K562 (cell line): ENCODE measurements around the gene TFEC. TPM values are rescaled to one million over a fixed set of nuclear protein-coding genes. Genes with fewer than 3 reads are reported as not detected.

ENCODE experiments used
- ATAC-seq: fragments of 200-7000 bp; cut with Tn5 transposase; 3 replicates; pipeline ENCODE4 v1.9.1; 2020; ENCODE audit warnings: moderate library complexity
- BruUV-seq: library from RNA; stranded (reverse); fragments of 400-500 nt; replicated peaks from 2 replicates; lab custom pipeline; 2021; lab: Mats Ljungman, UMichigan
- CTCF ChIA-PET: fragments of 300-600 bp; formaldehyde crosslinking; extraction: SDS; loops from one replicate; lab custom pipeline; 2021; ENCODE audit warnings: low intra/inter-chr PET ratio; lab: Yijun Ruan, JAX
- POLR2A ChIA-PET: fragments of 300-600, 350-650 bp; sonication (Branson Sonifier 250); formaldehyde crosslinking; extraction: SDS; loops from one replicate; lab custom pipeline; 2021; ENCODE audit warnings: antibody characterized with exemption, inconsistent platforms; lab: Yijun Ruan, JAX
- DNase-seq, 4 experiments: peaks; one replicate each; pipeline versions ENCODE4 v3.0.0 to v3.0.0-alpha.2; 2011 to 2018; ENCODE audit warnings: low spot score in 3 of 4, mixed read lengths in 3 of 4; ENCODE audit errors: extremely low read depth in 1 of 4
- FAIRE-seq: peaks from 2 replicates; lab custom pipeline; 2011; peaks lifted over from hg19 to GRCh38; lab: Jason Lieb, UNC
- H2AFZ ChIP-seq: 2 replicates; pipeline ENCODE4 v1.6.0; 2011; ENCODE audit warnings: low read depth, low read length, control low read depth, inconsistent platforms
- H3K27ac ChIP-seq: fragments of 200-600 bp; 3 replicates; pipeline ENCODE4 v1.8.0; 2011; ENCODE audit warnings: low read depth, mild to moderate bottlenecking, control low read depth, inconsistent platforms, low read length, moderate library complexity, mixed read lengths; ENCODE audit errors: extremely low read depth
- H3K27me3 ChIP-seq, 2 experiments: fragments of 300-600 bp in 1 of 2; 2 replicates in 1 of 2; 3 replicates in 1 of 2; pipeline versions ENCODE4 v1.6.0 to v1.8.0; 2011; ENCODE audit warnings: inconsistent platforms in 2 of 2, low read length in 2 of 2, mild to moderate bottlenecking in 1 of 2, mixed read lengths in 1 of 2, moderate library complexity in 1 of 2; ENCODE audit not compliant: control insufficient read depth in 2 of 2, insufficient read depth in 2 of 2
- H3K36me3 ChIP-seq: fragments of 300-600 bp; 3 replicates; pipeline ENCODE4 v1.8.0; 2011; ENCODE audit warnings: mild to moderate bottlenecking, low read length, inconsistent platforms; ENCODE audit not compliant: control insufficient read depth, insufficient read depth
- H3K4me1 ChIP-seq, 2 experiments: fragments of 200-600 bp in 1 of 2; replicated peaks in 1 of 2; 2 replicates in 1 of 2; 3 replicates in 1 of 2; pipeline versions ENCODE4 v1.5.1 to v1.8.0; 2011; ENCODE audit warnings: inconsistent platforms in 2 of 2, low read length in 2 of 2, mild to moderate bottlenecking in 1 of 2, mixed read lengths in 1 of 2, moderate library complexity in 1 of 2; ENCODE audit not compliant: control insufficient read depth in 2 of 2, insufficient read depth in 2 of 2
- H3K4me2 ChIP-seq: 2 replicates; pipeline ENCODE4 v1.6.1; 2011; ENCODE audit warnings: low read length, control low read depth, inconsistent platforms, mixed read lengths; ENCODE audit not compliant: insufficient read depth
- H3K4me3 ChIP-seq: fragments of 200-600 bp; sonication (generic), shearing (Covaris generic); 2 replicates; pipeline ENCODE4 v1.5.1; 2016; ENCODE audit warnings: control low read depth, inconsistent platforms
- H3K79me2 ChIP-seq: fragments of 200-600 bp; 3 replicates; pipeline ENCODE4 v1.8.0; 2011; ENCODE audit warnings: low read length, inconsistent platforms; ENCODE audit not compliant: control insufficient read depth, insufficient read depth
- H3K9ac ChIP-seq, 2 experiments: 2 replicates each; pipeline versions ENCODE4 v1.6.0 to v1.6.1; 2011; ENCODE audit warnings: low read depth in 2 of 2, low read length in 2 of 2, control low read depth in 1 of 2, inconsistent platforms in 1 of 2, mild to moderate bottlenecking in 1 of 2, mixed read lengths in 1 of 2; ENCODE audit not compliant: insufficient read depth in 1 of 2
- H3K9me1 ChIP-seq: one replicate; pipeline ENCODE4 v1.6.0; 2011; ENCODE audit warnings: inconsistent platforms, mild to moderate bottlenecking, low read length, moderate library complexity; ENCODE audit not compliant: control insufficient read depth, insufficient read depth
- H3K9me3 ChIP-seq: replicated peaks from 2 replicates; pipeline ENCODE4 v1.5.1; 2011; ENCODE audit warnings: low read depth, low read length, inconsistent platforms; ENCODE audit not compliant: control insufficient read depth, insufficient read depth
- H4K20me1 ChIP-seq: replicated peaks from 2 replicates; pipeline ENCODE4 v1.6.1; 2011; ENCODE audit warnings: low read length, inconsistent platforms, mixed read lengths; ENCODE audit not compliant: control insufficient read depth, insufficient read depth
- CHD2 ChIP-seq: IDR thresholded peaks from 2 replicates; pipeline ENCODE4 v1.6.1; 2011; ENCODE audit warnings: low read depth, low read length
- CREM ChIP-seq: IDR thresholded peaks from 2 replicates; pipeline ENCODE4 v1.6.1; 2014; ENCODE audit warnings: antibody characterized with exemption, low read depth
- FOXA3 ChIP-seq, 2 experiments: fragments of 450-650 bp in 1 of 2; sonication (generic) in 1 of 2; formaldehyde crosslinking; IDR thresholded peaks in 1 of 2; conservative IDR thresholded peaks in 1 of 2; 2 replicates each; pipeline versions ENCODE4 v1.4.0 to v1.8.0; 2020 to 2022; ENCODE audit warnings: mild to moderate bottlenecking in 2 of 2, missing genetic modification reagents in 1 of 2
- MBD2 ChIP-seq: sonication (generic); IDR thresholded peaks from 2 replicates; pipeline ENCODE4 v1.6.1; 2016; ENCODE audit warnings: low read depth, borderline replicate concordance
- NCOA1 ChIP-seq: fragments of 450-650 bp; IDR thresholded peaks from 2 replicates; pipeline ENCODE4 v1.6.1; 2016; ENCODE audit warnings: low read depth
- POLR3G ChIP-seq: IDR thresholded peaks from 2 replicates; pipeline ENCODE4 v1.6.1; 2011; ENCODE audit not compliant: insufficient read length, insufficient replicate concordance; ENCODE audit errors: extremely low read depth
- RUNX1 ChIP-seq: sonication (generic); IDR thresholded peaks from 2 replicates; pipeline ENCODE4 v1.6.1; 2016; ENCODE audit warnings: antibody characterized with exemption, low read depth
- TEAD1 ChIP-seq, 2 experiments: fragments of 450-650 bp in 1 of 2; sonication (generic) in 1 of 2; formaldehyde crosslinking; IDR thresholded peaks; 2 replicates each; pipeline versions ENCODE4 v1.4.0 to v1.8.0; 2020 to 2022; ENCODE audit warnings: mild to moderate bottlenecking in 2 of 2, missing genetic modification reagents in 1 of 2
- TFAM ChIP-seq: fragments of 250-450 bp; sonication (Bioruptor Pico); conservative IDR thresholded peaks from 2 replicates; pipeline ENCODE4 v1.5.0; 2021; ENCODE audit warnings: mild to moderate bottlenecking, moderate library complexity
- TSC22D4 ChIP-seq: fragments of 450-650 bp; IDR thresholded peaks from 2 replicates; pipeline ENCODE4 v1.6.1; 2016; ENCODE audit warnings: missing genetic modification characterization, missing biosample characterization, control low read depth
- WGBS: fragments of 100-300 bp; shearing (Covaris generic); methylation state at CpG from one replicate; pipeline ENCODE4 v1.1.6; 2016; ENCODE audit warnings: low coverage, mixed read lengths; ENCODE audit not compliant: insufficient coverage; ENCODE audit errors: missing lambda C conversion rate; 5-methylcytosine and 5-hydroxymethylcytosine counted together
- in situ Hi-C: fragments of 300-500 bp; cut with MboI; formaldehyde crosslinking; loops from 4 replicates; pipeline ENCODE4 v1.15.0; 2018; ENCODE audit warnings: inconsistent platforms, mixed read lengths
- intact Hi-C: fragments of 100-400 bp; cut with micrococcal nuclease; formaldehyde crosslinking; loops from 2 replicates; pipeline ENCODE4 v1.14.2; 2022
- polyA plus RNA-seq, 8 experiments: library from polyadenylated mRNA; depleted of rRNA in 4 of 8; stranded (reverse) in 5 of 8; unstranded in 3 of 8; fragments of >200 nt; fragmentation: Nextera tagmentation in 2 of 8; fragmentation: Illumina TruSeq in 1 of 8; extraction: Ambion mirVana in 2 of 8; extraction: Trizol in 1 of 8; gene quantifications; 2 replicates each; pipeline versions ENCODE4 v1.2.1 to v1.2.3, GENCODE V29; 2011 to 2014; ENCODE audit warnings: inconsistent platforms in 1 of 8, missing spikeins in 1 of 8
- total RNA-seq, 7 experiments: library from RNA; depleted of rRNA in 6 of 7; stranded (reverse); fragments of >200 nt in 6 of 7; fragmentation: Illumina TruSeq in 2 of 7; extraction: Trizol in 2 of 7; gene quantifications; 2 replicates each; pipeline versions ENCODE4 v1.2.1 to v1.2.3, GENCODE V29; 2011 to 2021; ENCODE audit warnings: low replicate concordance in 1 of 7
- TF ChIP-seq, protein P1 (sequence below): fragments of 250-450 bp; sonication (Bioruptor Pico); IDR thresholded peaks from 2 replicates; pipeline ENCODE4 v1.5.0; 2020; ENCODE audit warnings: mild to moderate bottlenecking, borderline replicate concordance

The TFEC gene
- total and polyA plus RNA-seq, 9 of the 15 experiments (the other 6 are each of a cell fraction or from before 2014, with no cell fraction given), result 0.01 TPM; not detected in 8

DNA sequence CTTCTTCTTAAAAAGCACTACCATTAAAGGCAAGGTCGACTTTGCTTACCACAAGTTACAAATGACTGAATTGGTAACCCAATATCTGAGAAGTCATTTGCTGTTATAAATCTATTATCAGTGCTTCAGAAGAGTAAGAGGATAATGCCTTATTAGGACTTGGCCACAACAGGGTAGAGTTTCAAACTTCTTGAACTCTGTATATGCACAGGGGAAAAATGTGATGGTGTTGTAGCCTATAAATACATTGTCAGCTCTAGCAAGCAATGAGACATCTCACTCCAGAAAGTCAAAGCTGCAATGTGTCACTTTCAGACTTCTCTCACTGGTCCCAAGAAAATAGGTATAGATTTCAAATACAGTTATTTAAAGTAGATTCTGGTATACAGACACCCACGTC is 9.3 kb downstream of the TFEC start:
- H3K4me2 ChIP-seq, result no peak overlapping the region
- POLR2A ChIA-PET, result no interaction called here
- CTCF ChIA-PET, result no interaction called here
- H3K27ac ChIP-seq, result no peak overlapping the region
- no peaks in the 10 kb centered on the region for H4K20me1 ChIP-seq
- no peak overlapping the region for H3K4me3 ChIP-seq
- FAIRE-seq, result no peak
- BruUV-seq, result no TSS peak
- no peaks in the 10 kb centered on the region for H3K9me1 ChIP-seq
- no peak for ATAC-seq
- 0 out of 2 replicates have a peak, but pooled peaks cover 2% of the 10 kb centered on the region for H3K9me3 ChIP-seq
- WGBS, result 0% methylated on average over 2 of the region's 2 CpGs
- H3K9ac ChIP-seq, result no peak overlapping the region
- no peaks in the 10 kb centered on the region for H3K4me1 ChIP-seq
- no peaks in the 10 kb centered on the region for H3K36me3 ChIP-seq
- no peak for DNase-seq
- in situ Hi-C loops (no loop called here), intact Hi-C loops (no loop called here)
- no peaks in the 10 kb centered on the region for H3K27me3 ChIP-seq
- no peaks in the 10 kb centered on the region for H3K79me2 ChIP-seq
- TF ChIP-seq RUNX1 (no peak), TEAD1 (CRISPR knock-in tag; IDR thresholded peaks at IDR 0.05) (no peak), CREM (no peak), TFAM (CRISPR knock-in tag) (no peak), POLR3G (no peak), TSC22D4 (no peak), NCOA1 (no peak), MBD2 (no peak), FOXA3 (CRISPR knock-in tag; conservative IDR thresholded peaks at IDR 0.05 in 1 of 2, IDR thresholded peaks at IDR 0.05 in 1 of 2) (no peak), CHD2 (no peak)
- TF ChIP-seq, protein P1, sequence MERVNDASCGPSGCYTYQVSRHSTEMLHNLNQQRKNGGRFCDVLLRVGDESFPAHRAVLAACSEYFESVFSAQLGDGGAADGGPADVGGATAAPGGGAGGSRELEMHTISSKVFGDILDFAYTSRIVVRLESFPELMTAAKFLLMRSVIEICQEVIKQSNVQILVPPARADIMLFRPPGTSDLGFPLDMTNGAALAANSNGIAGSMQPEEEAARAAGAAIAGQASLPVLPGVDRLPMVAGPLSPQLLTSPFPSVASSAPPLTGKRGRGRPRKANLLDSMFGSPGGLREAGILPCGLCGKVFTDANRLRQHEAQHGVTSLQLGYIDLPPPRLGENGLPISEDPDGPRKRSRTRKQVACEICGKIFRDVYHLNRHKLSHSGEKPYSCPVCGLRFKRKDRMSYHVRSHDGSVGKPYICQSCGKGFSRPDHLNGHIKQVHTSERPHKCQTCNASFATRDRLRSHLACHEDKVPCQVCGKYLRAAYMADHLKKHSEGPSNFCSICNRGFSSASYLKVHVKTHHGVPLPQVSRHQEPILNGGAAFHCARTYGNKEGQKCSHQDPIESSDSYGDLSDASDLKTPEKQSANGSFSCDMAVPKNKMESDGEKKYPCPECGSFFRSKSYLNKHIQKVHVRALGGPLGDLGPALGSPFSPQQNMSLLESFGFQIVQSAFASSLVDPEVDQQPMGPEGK, result no peak
- H2AFZ ChIP-seq, result no peak overlapping the region
